ENCODE data around the gene SLC25A23. TPM values are rescaled to one million over a fixed set of nuclear protein-coding genes. Genes with fewer than 3 reads are reported as not detected.
A peak's percentile ranks its signal among the peaks of the same experiment; 100 is the strongest.

SLC25A23 gene
- total and polyA plus RNA-seq, 9 of the 15 experiments (the other 6 are each of a cell fraction or from before 2014, with no cell fraction given), result 6.1 to 72.0 (median 26.6) TPM

DNA sequence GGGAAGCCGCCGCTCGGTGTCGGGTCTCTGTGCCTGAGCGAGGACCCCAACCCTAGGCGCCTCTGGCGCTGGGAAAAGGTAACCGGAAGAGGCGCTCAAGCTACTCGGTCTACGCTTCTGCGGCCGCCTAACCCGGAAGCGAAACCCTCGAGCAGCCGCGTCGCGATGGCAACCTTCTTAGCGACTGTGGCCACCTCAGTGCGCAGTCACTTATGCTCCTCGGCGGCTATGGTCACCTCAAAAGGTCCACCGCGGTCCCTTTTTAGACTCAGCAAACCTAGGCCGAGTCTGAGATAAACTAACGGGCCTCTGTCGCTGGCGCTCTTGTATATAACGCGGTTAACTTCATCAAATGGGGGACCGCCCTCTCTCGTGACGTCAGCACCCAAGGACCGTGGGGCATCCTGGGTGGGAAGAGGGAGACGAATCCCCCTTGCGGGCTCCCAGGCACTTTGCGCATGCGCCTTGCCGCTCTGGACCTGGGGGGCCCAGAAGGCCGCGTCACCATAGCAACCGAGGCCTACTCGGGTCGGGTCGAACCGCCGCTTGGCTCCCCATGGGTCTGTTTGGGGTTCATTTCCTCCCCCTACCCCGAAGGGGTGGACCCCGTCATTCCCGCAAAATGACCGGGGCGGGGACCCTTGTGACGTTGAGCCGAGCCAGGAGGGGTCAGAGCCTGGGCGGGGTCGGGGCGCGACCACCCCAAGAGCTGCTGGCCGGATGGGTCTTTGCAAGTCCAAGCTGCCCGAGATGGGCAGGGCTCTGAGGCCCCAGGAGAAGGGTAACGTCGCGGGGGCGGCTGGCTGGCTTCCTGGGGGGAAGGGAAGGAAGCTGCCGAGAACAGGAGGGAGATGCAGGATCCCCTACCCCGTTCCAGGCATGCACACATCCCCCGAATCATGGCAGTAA is 66.3 kb downstream of the SLC25A23 start, which contains the start of gene GTF2F1 (continued):
- TF ChIP-seq SMC3 (conservative IDR thresholded peaks at IDR 0.05; ENCODE audit: insufficient read depth, low read depth, low read length) (no peak), ZFP1 (CRISPR knock-in tag; IDR thresholded peaks at IDR 0.05) (no peak), ZKSCAN1 (IDR thresholded peaks at IDR 0.05; ENCODE audit: low read depth, low read length) (no peak; the same call in 1 of the 2 replicates), RBFOX2 (IDR thresholded peaks at IDR 0.05; ENCODE audit: low read depth, low read length) (peak; percentile 83), PTBP1 (IDR thresholded peaks at IDR 0.05; ENCODE audit: low read depth, low read length) (no peak), GABPB1 (CRISPR knock-in tag; IDR thresholded peaks at IDR 0.05) (peak; percentile 98), HCFC1 (IDR thresholded peaks at IDR 0.05; ENCODE audit: low read depth, low read length) (peak; percentile 72), PTTG1 (tag; IDR thresholded peaks at IDR 0.05; ENCODE audit: low read depth) (no peak), ZNF324 (CRISPR knock-in tag; IDR thresholded peaks at IDR 0.05) (no peak), ZNF699 (CRISPR knock-in tag; IDR thresholded peaks at IDR 0.05; ENCODE audit: insufficient replicate concordance) (no peak), ELF1 (tag; IDR thresholded peaks at IDR 0.05) (peak; percentile 93), TEAD1 (CRISPR knock-in tag; IDR thresholded peaks at IDR 0.05) (0 out of 4 replicates have a peak, but pooled peaks of 1 of the 2 experiments have one; percentile 42), DEAF1 (CRISPR knock-in tag; IDR thresholded peaks at IDR 0.05) (no peak), C11orf30 (IDR thresholded peaks at IDR 0.05; ENCODE audit: low read depth) (peak; percentile 86), FOS (IDR thresholded peaks at IDR 0.05; ENCODE audit: extremely low read depth, insufficient read length) (no peak), SRSF9 (IDR thresholded peaks at IDR 0.05; ENCODE audit: borderline replicate concordance, low read depth, low read length) (no peak), MLX (CRISPR knock-in tag; conservative IDR thresholded peaks at IDR 0.05) (no peak), ZNF24 (IDR thresholded peaks at IDR 0.05) (no peak), FOXK1 (CRISPR knock-in tag; IDR thresholded peaks at IDR 0.05; ENCODE audit: borderline replicate concordance) (0 out of 2 replicates have a peak, but pooled peaks have one; percentile 18), CBX2 (IDR thresholded peaks at IDR 0.05; ENCODE audit: insufficient read depth, low read length, poor library complexity, severe bottlenecking) (no peak), ZKSCAN3 (CRISPR knock-in tag; IDR thresholded peaks at IDR 0.05) (no peak)
- TF ChIP-seq, protein P1, sequence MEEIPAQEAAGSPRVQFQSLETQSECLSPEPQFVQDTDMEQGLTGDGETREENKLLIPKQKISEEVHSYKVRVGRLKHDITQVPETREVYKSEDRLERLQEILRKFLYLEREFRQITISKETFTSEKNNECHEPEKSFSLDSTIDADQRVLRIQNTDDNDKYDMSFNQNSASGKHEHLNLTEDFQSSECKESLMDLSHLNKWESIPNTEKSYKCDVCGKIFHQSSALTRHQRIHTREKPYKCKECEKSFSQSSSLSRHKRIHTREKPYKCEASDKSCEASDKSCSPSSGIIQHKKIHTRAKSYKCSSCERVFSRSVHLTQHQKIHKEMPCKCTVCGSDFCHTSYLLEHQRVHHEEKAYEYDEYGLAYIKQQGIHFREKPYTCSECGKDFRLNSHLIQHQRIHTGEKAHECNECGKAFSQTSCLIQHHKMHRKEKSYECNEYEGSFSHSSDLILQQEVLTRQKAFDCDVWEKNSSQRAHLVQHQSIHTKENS (CRISPR knock-in tag; IDR thresholded peaks at IDR 0.05), result no peak
- TF ChIP-seq, protein P2, sequence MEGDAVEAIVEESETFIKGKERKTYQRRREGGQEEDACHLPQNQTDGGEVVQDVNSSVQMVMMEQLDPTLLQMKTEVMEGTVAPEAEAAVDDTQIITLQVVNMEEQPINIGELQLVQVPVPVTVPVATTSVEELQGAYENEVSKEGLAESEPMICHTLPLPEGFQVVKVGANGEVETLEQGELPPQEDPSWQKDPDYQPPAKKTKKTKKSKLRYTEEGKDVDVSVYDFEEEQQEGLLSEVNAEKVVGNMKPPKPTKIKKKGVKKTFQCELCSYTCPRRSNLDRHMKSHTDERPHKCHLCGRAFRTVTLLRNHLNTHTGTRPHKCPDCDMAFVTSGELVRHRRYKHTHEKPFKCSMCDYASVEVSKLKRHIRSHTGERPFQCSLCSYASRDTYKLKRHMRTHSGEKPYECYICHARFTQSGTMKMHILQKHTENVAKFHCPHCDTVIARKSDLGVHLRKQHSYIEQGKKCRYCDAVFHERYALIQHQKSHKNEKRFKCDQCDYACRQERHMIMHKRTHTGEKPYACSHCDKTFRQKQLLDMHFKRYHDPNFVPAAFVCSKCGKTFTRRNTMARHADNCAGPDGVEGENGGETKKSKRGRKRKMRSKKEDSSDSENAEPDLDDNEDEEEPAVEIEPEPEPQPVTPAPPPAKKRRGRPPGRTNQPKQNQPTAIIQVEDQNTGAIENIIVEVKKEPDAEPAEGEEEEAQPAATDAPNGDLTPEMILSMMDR (IDR thresholded peaks at IDR 0.05 in 2 of 3, conservative IDR thresholded peaks at IDR 0.05 in 1 of 3; ENCODE audit: insufficient read depth in 2 of 3, low read depth in 1 of 3, low read length in 3 of 3), result peak; percentile 20 to 40 (median 39); a peak in 4 of 6 replicates

All from K562 (cell line).